BJ (cell line): ENCODE results near the gene ALDH8A1. TPM values are rescaled to one million over a fixed set of nuclear protein-coding genes. Genes with fewer than 3 reads are reported as not detected.

Experiments used
- CTCF ChIA-PET: fragments of 350-600 bp; formaldehyde crosslinking; extraction: SDS; loops from one replicate; lab custom pipeline; 2021; ENCODE audit warnings: antibody characterized with exemption, inconsistent platforms; lab: Yijun Ruan, JAX
- POLR2A ChIA-PET: fragments of 300-600 bp; sonication (Branson Sonifier 250); formaldehyde crosslinking; extraction: SDS; loops from one replicate; lab custom pipeline; 2021; ENCODE audit warnings: antibody characterized with exemption; lab: Charles Lee
- DNase-seq: peaks from one replicate; pipeline ENCODE4 v3.0.0-alpha.2; 2011; ENCODE audit warnings: low read depth
- H3K27me3 ChIP-seq: 2 replicates; pipeline ENCODE4 v1.6.0; 2011; ENCODE audit warnings: low read length; ENCODE audit not compliant: control insufficient read depth, insufficient read depth
- H3K36me3 ChIP-seq: 2 replicates; pipeline ENCODE4 v1.5.1; 2011; ENCODE audit warnings: low read length; ENCODE audit not compliant: control insufficient read depth, insufficient read depth
- H3K4me3 ChIP-seq: 2 replicates; pipeline ENCODE4 v1.5.1; 2011; ENCODE audit warnings: low read depth, mild to moderate bottlenecking, control low read depth, low read length
- CTCF ChIP-seq: IDR thresholded peaks from 2 replicates; pipeline ENCODE4 v1.5.1; 2011; ENCODE audit warnings: low read depth, mild to moderate bottlenecking, control low read depth, inconsistent platforms, low read length, moderate library complexity; ENCODE audit not compliant: insufficient read depth
- polyA plus RNA-seq: library from polyadenylated mRNA; depleted of rRNA; stranded (reverse); fragments of >200 nt; gene quantifications from 2 replicates; pipeline ENCODE4 v1.2.3, GENCODE V29; 2011

ALDH8A1 gene
- polyA plus RNA-seq, 1 experiment: 0.50 TPM

GRCh38 chr6:134964451-134965203 is 14.7 kb upstream of the ALDH8A1 start:
- 0 out of 2 replicates have a peak, but pooled peaks cover 2% of the 10 kb centered on the region for H3K36me3 ChIP-seq
- TF ChIP-seq CTCF: no peak
- ChIA-PET POLR2A (no interaction called here), CTCF (interaction anchor here (1.3 to 1.5 kb wide), 2 partner anchors 20 to 24 kb away, joined by 3 to 4 read pairs; no protein-coding TSS in a partner anchor)
- H3K27me3 ChIP-seq: no peaks in the 10 kb centered on the region
- DNase-seq: no peak
- no peak overlapping the region for H3K4me3 ChIP-seq

- ChIA-PET CTCF (no interaction called here), POLR2A (no interaction called here)
- H3K36me3 ChIP-seq: 0 out of 2 replicates have a peak, but pooled peaks cover 2% of the 10 kb centered on the region
- TF ChIP-seq CTCF: no peak
- H3K27me3 ChIP-seq: no peaks in the 10 kb centered on the region
- DNase-seq: no peak
- no peak overlapping the region for H3K4me3 ChIP-seq
These were observed 12.5 kb upstream of the ALDH8A1 start for GRCh38 chr6:134962421-134962820.

- Histone ChIP-seq H3K4me3 (no peak overlapping the region), H3K36me3 (0 out of 2 replicates have a peak, but pooled peaks cover 2% of the 10 kb centered on the region), H3K27me3 (no peaks in the 10 kb centered on the region)
- ChIA-PET CTCF (no interaction called here), POLR2A (no interaction called here)
- no peak for TF ChIP-seq CTCF
- DNase-seq: no peak
These were observed 11.5 kb upstream of the ALDH8A1 start for GRCh38 chr6:134961366-134961765.

GRCh38 chr6:134959603-134960002 is 9.7 kb upstream of the ALDH8A1 start:
- DNase-seq: no peak
- 0 out of 2 replicates have a peak, but pooled peaks cover 2% of the 10 kb centered on the region for H3K36me3 ChIP-seq
- no peak overlapping the region for H3K4me3 ChIP-seq
- CTCF ChIA-PET: interaction anchor here (1.0 kb wide), 2 partner anchors 19 to 850 kb away, joined by 3 read pairs; no protein-coding TSS in a partner anchor
- no peak for TF ChIP-seq CTCF
- no peaks in the 10 kb centered on the region for H3K27me3 ChIP-seq
- POLR2A ChIA-PET: no interaction called here

GRCh38 chr6:134956676-134957075 is 6.8 kb upstream of the ALDH8A1 start:
- Histone ChIP-seq H3K4me3 (no peak overlapping the region), H3K36me3 (no peaks in the 10 kb centered on the region), H3K27me3 (no peaks in the 10 kb centered on the region)
- no peak for TF ChIP-seq CTCF
- ChIA-PET CTCF (interaction anchor here (0.5 to 1.1 kb wide), 2 partner anchors 16 to 1300 kb away, joined by 3 read pairs; no protein-coding TSS in a partner anchor), POLR2A (no interaction called here)
- DNase-seq: no peak
